Neural cell (in vitro differentiated cells): Measurements from ENCODE around the gene COG5. TPM values are rescaled to one million over a fixed set of nuclear protein-coding genes. Genes with fewer than 3 reads are reported as not detected.

Experiments used
- H2AFZ ChIP-seq: fragments of 200-600, 300-800 bp; sonication (generic), shearing (Covaris generic); 2 replicates; pipeline ENCODE4 v1.6.0; 2014; ENCODE audit warnings: low read depth, mild to moderate bottlenecking, antibody characterized with exemption, low read length, moderate library complexity
- H3F3A ChIP-seq: fragments of 200-600 bp; shearing (Covaris generic); 2 replicates; pipeline ENCODE4 v1.6.1; 2016; ENCODE audit warnings: mild to moderate bottlenecking, moderate library complexity, mixed read lengths, antibody characterized with exemption, low read length; ENCODE audit not compliant: insufficient read depth, poor library complexity, severe bottlenecking
- H3K27ac ChIP-seq: fragments of 200-600, 300-800 bp; sonication (generic), shearing (Covaris generic); 2 replicates; pipeline ENCODE4 v1.5.1; 2014; ENCODE audit warnings: mild to moderate bottlenecking, low read length, moderate library complexity
- H3K27me3 ChIP-seq: fragments of 300-800, 200-600 bp; sonication (generic), shearing (Covaris generic); 2 replicates; pipeline ENCODE4 v1.6.0; 2014; ENCODE audit warnings: mild to moderate bottlenecking, low read depth, low read length, moderate library complexity; ENCODE audit not compliant: insufficient read depth
- H3K36me3 ChIP-seq: fragments of 300-800, 200-600 bp; sonication (generic), shearing (Covaris generic); 2 replicates; pipeline ENCODE4 v1.5.1; 2014; ENCODE audit warnings: mild to moderate bottlenecking, antibody characterized with exemption, low read length, moderate library complexity; ENCODE audit not compliant: insufficient read depth
- H3K4me2 ChIP-seq: fragments of 300-800, 200-600 bp; sonication (generic), shearing (Covaris generic); 2 replicates; pipeline ENCODE4 v1.6.0; 2014; ENCODE audit warnings: mild to moderate bottlenecking, low read length
- H3K4me3 ChIP-seq: fragments of 300-800, 200-600 bp; sonication (generic), shearing (Covaris generic); 2 replicates; pipeline ENCODE4 v1.5.1; 2014; ENCODE audit warnings: mild to moderate bottlenecking, low read length, moderate library complexity
- H3K79me2 ChIP-seq: fragments of 200-600 bp; shearing (Covaris generic); replicated peaks from 2 replicates; pipeline ENCODE4 v1.6.0; 2014; ENCODE audit warnings: mild to moderate bottlenecking, low read length, moderate library complexity; ENCODE audit not compliant: insufficient read depth
- H3K9ac ChIP-seq: fragments of 300-800, 200-600 bp; sonication (generic), shearing (Covaris generic); 2 replicates; pipeline ENCODE4 v1.6.1; 2016; ENCODE audit warnings: mild to moderate bottlenecking, low read length, mixed read lengths
- H3K9me2 ChIP-seq: fragments of 200-600 bp; shearing (Covaris generic); 2 replicates; pipeline ENCODE4 v1.6.1; 2016; ENCODE audit warnings: mild to moderate bottlenecking, low read length, mixed read lengths; ENCODE audit not compliant: insufficient read depth
- H3K9me3 ChIP-seq: fragments of 200-600, 300-800 bp; sonication (generic), shearing (Covaris generic); 2 replicates; pipeline ENCODE4 v1.6.1; 2016; ENCODE audit warnings: mild to moderate bottlenecking, mixed run types, low read length, moderate library complexity, mixed read lengths
- H4K20me1 ChIP-seq: fragments of 200-600 bp; shearing (Covaris generic); 2 replicates; pipeline ENCODE4 v1.6.1; 2016; ENCODE audit warnings: mild to moderate bottlenecking, mixed run types; ENCODE audit not compliant: insufficient read depth
- CTCF ChIP-seq: fragments of 450-650 bp; IDR thresholded peaks from 2 replicates; pipeline ENCODE4 v1.5.1; 2014; ENCODE audit warnings: antibody characterized with exemption, mild to moderate bottlenecking, moderate library complexity; ENCODE audit not compliant: poor library complexity, severe bottlenecking
- EP300 ChIP-seq: fragments of 450-650 bp; conservative IDR thresholded peaks from 2 replicates; pipeline ENCODE4 v1.6.1; 2014; ENCODE audit warnings: antibody characterized with exemption, mild to moderate bottlenecking, moderate library complexity; ENCODE audit not compliant: poor library complexity, severe bottlenecking
- EZH2 ChIP-seq: fragments of 200-600, 300-800 bp; shearing (Covaris generic), sonication (generic); IDR thresholded peaks from 2 replicates; pipeline ENCODE4 v1.6.1; 2014; ENCODE audit warnings: antibody characterized with exemption, low read length, borderline replicate concordance, mild to moderate bottlenecking; ENCODE audit not compliant: insufficient read depth, poor library complexity, severe bottlenecking
- MXI1 ChIP-seq: fragments of 450-650 bp; conservative IDR thresholded peaks from 2 replicates; pipeline ENCODE4 v1.6.1; 2014; ENCODE audit warnings: antibody characterized with exemption, mild to moderate bottlenecking; ENCODE audit not compliant: poor library complexity, severe bottlenecking
- POLR2AphosphoS5 ChIP-seq: IDR thresholded peaks from 2 replicates; pipeline ENCODE4 v1.6.1; 2012
- RAD21 ChIP-seq: fragments of 450-650 bp; conservative IDR thresholded peaks from 2 replicates; pipeline ENCODE4 v1.6.1; 2014; ENCODE audit warnings: antibody characterized with exemption, mild to moderate bottlenecking, moderate library complexity
- REST ChIP-seq: IDR thresholded peaks from 2 replicates; pipeline ENCODE4 v1.6.1; 2012; ENCODE audit warnings: borderline replicate concordance
- SMC3 ChIP-seq: fragments of 450-650 bp; conservative IDR thresholded peaks from 2 replicates; pipeline ENCODE4 v1.6.1; 2014; ENCODE audit warnings: antibody characterized with exemption, mild to moderate bottlenecking, moderate library complexity; ENCODE audit not compliant: poor library complexity
- TAF1 ChIP-seq: IDR thresholded peaks from 2 replicates; pipeline ENCODE4 v1.6.1; 2012; ENCODE audit warnings: low read depth
- polyA plus RNA-seq: library from polyadenylated mRNA; depleted of rRNA; stranded (reverse); fragments of >200 nt; gene quantifications from 2 replicates; pipeline ENCODE4 v1.2.3, GENCODE V29; 2014

Gene COG5
- polyA plus RNA-seq, 1 donor from 2014 or later, result 13.3 TPM

- H3K4me2 ChIP-seq, result no peak overlapping the region
- no peaks in the 10 kb centered on the region for H3K27me3 ChIP-seq
- no peak overlapping the region for H3K27ac ChIP-seq
- no peaks in the 10 kb centered on the region for H4K20me1 ChIP-seq
- H3K79me2 ChIP-seq, result no peaks in the 10 kb centered on the region
- H3K9ac ChIP-seq, result no peak overlapping the region
- H3K36me3 ChIP-seq, result peaks cover 3% of the 10 kb centered on the region
- no peaks in the 10 kb centered on the region for H3K9me3 ChIP-seq
- TF ChIP-seq SMC3 (no peak), RAD21 (no peak), CTCF (no peak), REST (no peak), TAF1 (no peak), EZH2 (no peak), POLR2AphosphoS5 (no peak), MXI1 (no peak), EP300 (no peak)
- H3F3A ChIP-seq, result no peaks in the 10 kb centered on the region
- H3K9me2 ChIP-seq, result no peaks in the 10 kb centered on the region
- no peak overlapping the region for H2AFZ ChIP-seq
- H3K4me3 ChIP-seq, result no peak overlapping the region
These were observed 37.1 kb upstream of the COG5 start for GRCh38 chr7:107600816-107601215.

GRCh38 chr7:107599262-107599661 is 35.5 kb upstream of the COG5 start:
- Histone ChIP-seq H3K9me2 (no peaks in the 10 kb centered on the region), H3K4me2 (no peak overlapping the region), H2AFZ (no peak overlapping the region), H3K9me3 (no peaks in the 10 kb centered on the region), H3K27me3 (no peaks in the 10 kb centered on the region), H3K79me2 (no peaks in the 10 kb centered on the region), H3F3A (no peaks in the 10 kb centered on the region), H3K27ac (no peak overlapping the region), H4K20me1 (no peaks in the 10 kb centered on the region), H3K36me3 (peaks cover 10% of the 10 kb centered on the region), H3K4me3 (no peak overlapping the region), H3K9ac (no peak overlapping the region)
- TF ChIP-seq EP300 (no peak), MXI1 (no peak), SMC3 (no peak), RAD21 (no peak), REST (no peak), TAF1 (no peak), CTCF (no peak), POLR2AphosphoS5 (no peak), EZH2 (no peak)
